CD14-positive monocyte (primary cell): ENCODE data around the gene PEMT. TPM values are rescaled to one million over a fixed set of nuclear protein-coding genes. Genes with fewer than 3 reads are reported as not detected.

Source experiments
- DNase-seq, 3 donors: peaks; one replicate each; pipeline ENCODE4 v3.0.0-alpha.2; 2011 to 2022
- H2AFZ ChIP-seq: 2 replicates; pipeline ENCODE4 v1.6.0; 2012; ENCODE audit warnings: mild to moderate bottlenecking, low read depth, low read length, inconsistent platforms; ENCODE audit not compliant: insufficient read depth, poor library complexity, severe bottlenecking
- H3K27ac ChIP-seq, 2 donors: 1 replicate in 1 of 2; 2 replicates in 1 of 2; pipeline ENCODE4 v1.5.1; 2012 to 2013; ENCODE audit warnings: low read length in 2 of 2, control low read depth in 1 of 2, inconsistent platforms in 1 of 2, low read depth in 1 of 2, mild to moderate bottlenecking in 1 of 2
- H3K27me3 ChIP-seq, 2 donors: one replicate each; pipeline versions ENCODE4 v1.6.0 to v1.6.1; 2011 to 2013; ENCODE audit warnings: low read length in 2 of 2; ENCODE audit not compliant: control insufficient read depth in 2 of 2, insufficient read depth in 2 of 2
- H3K36me3 ChIP-seq, 2 donors: replicated peaks in 1 of 2; 1 replicate in 1 of 2; 2 replicates in 1 of 2; pipeline versions ENCODE4 v1.5.1 to v1.6.1; 2012 to 2013; ENCODE audit warnings: low read length in 2 of 2, control low read depth in 1 of 2, inconsistent platforms in 1 of 2, mild to moderate bottlenecking in 1 of 2; ENCODE audit not compliant: insufficient read depth in 2 of 2, control insufficient read depth in 1 of 2
- H3K4me1 ChIP-seq, 2 donors: 1 replicate in 1 of 2; 2 replicates in 1 of 2; pipeline versions ENCODE4 v1.5.1 to v1.6.1; 2012 to 2013; ENCODE audit warnings: low read length in 2 of 2, control low read depth in 1 of 2, inconsistent platforms in 1 of 2, mild to moderate bottlenecking in 1 of 2, moderate library complexity in 1 of 2; ENCODE audit not compliant: insufficient read depth in 2 of 2, control insufficient read depth in 1 of 2
- H3K4me2 ChIP-seq: replicated peaks from 2 replicates; pipeline ENCODE3; 2012; ENCODE audit warnings: low read length, moderate library complexity, mild to moderate bottlenecking; ENCODE audit not compliant: poor library complexity, severe bottlenecking; ENCODE audit errors: extremely low read depth
- H3K4me3 ChIP-seq, 3 experiments: fragments of 200-600 bp in 1 of 3; sonication (generic) in 1 of 3; replicated peaks in 1 of 3; 1 replicate in 2 of 3; 2 replicates in 1 of 3; pipeline ENCODE4 v1.5.1; 2011 to 2013; ENCODE audit warnings: low read length in 3 of 3, mild to moderate bottlenecking in 3 of 3, control low read depth in 2 of 3, low read depth in 2 of 3, inconsistent platforms in 1 of 3, moderate library complexity in 1 of 3
- H3K79me2 ChIP-seq: 2 replicates; pipeline ENCODE4 v1.6.0; 2012; ENCODE audit warnings: mild to moderate bottlenecking, control low read depth, inconsistent platforms, low read length, moderate library complexity; ENCODE audit not compliant: insufficient read depth
- H3K9ac ChIP-seq: 2 replicates; pipeline ENCODE4 v1.6.0; 2017; ENCODE audit warnings: low read length, mild to moderate bottlenecking; ENCODE audit not compliant: insufficient read depth, poor library complexity, severe bottlenecking
- H3K9me3 ChIP-seq, 2 donors: replicated peaks in 1 of 2; 1 replicate in 1 of 2; 2 replicates in 1 of 2; pipeline versions ENCODE4 v1.5.1 to v1.6.1; 2012 to 2013; ENCODE audit warnings: low read length in 2 of 2, control low read depth in 1 of 2; ENCODE audit not compliant: control insufficient read depth in 1 of 2, insufficient read depth in 1 of 2
- H4K20me1 ChIP-seq: 2 replicates; pipeline ENCODE4 v1.6.0; 2012; ENCODE audit warnings: mild to moderate bottlenecking, low read length, control low read depth, moderate library complexity; ENCODE audit not compliant: insufficient read depth
- H3K27ac Mint-ChIP-seq, 7 donors: one replicate each; pipeline ENCODE4 v1.8.0; 2020; ENCODE audit warnings: mild to moderate bottlenecking in 7 of 7, mixed read lengths in 7 of 7, moderate library complexity in 6 of 7, inconsistent platforms in 2 of 7
- H3K27me3 Mint-ChIP-seq, 3 donors: one replicate each; pipeline ENCODE4 v1.8.0; 2021 to 2022; ENCODE audit warnings: low read depth in 3 of 3, mild to moderate bottlenecking in 3 of 3, mixed read lengths in 3 of 3, moderate library complexity in 3 of 3, inconsistent platforms in 1 of 3
- H3K36me3 Mint-ChIP-seq, 2 donors: one replicate each; pipeline ENCODE4 v1.8.0; 2020; ENCODE audit warnings: mixed read lengths in 2 of 2, inconsistent platforms in 1 of 2, mild to moderate bottlenecking in 1 of 2
- H3K4me1 Mint-ChIP-seq: one replicate; pipeline ENCODE4 v1.8.0; 2020; ENCODE audit warnings: mild to moderate bottlenecking, mixed read lengths
- H3K4me3 Mint-ChIP-seq, 2 donors: one replicate each; pipeline ENCODE4 v1.8.0; 2020; ENCODE audit warnings: mild to moderate bottlenecking in 2 of 2, mixed read lengths in 2 of 2, moderate library complexity in 1 of 2
- H3K9me3 Mint-ChIP-seq, 7 donors: one replicate each; pipeline ENCODE4 v1.8.0; 2020 to 2022; ENCODE audit warnings: mixed read lengths in 7 of 7, mild to moderate bottlenecking in 6 of 7, moderate library complexity in 6 of 7, inconsistent platforms in 2 of 7
- CTCF ChIP-seq: fragments of 200-600 bp; IDR thresholded peaks from one replicate; pipeline ENCODE4 v1.8.0; 2022; ENCODE audit warnings: antibody characterized with exemption, mild to moderate bottlenecking
- WGBS: methylation state at CpG from one replicate; pipeline ENCODE4 v1.1.5; 2013; ENCODE audit warnings: missing lambda C conversion rate; ENCODE audit not compliant: insufficient coverage; 5-methylcytosine and 5-hydroxymethylcytosine counted together
- intact Hi-C, 2 donors: fragments of 100-400 bp; cut with micrococcal nuclease; formaldehyde crosslinking; loops; one replicate each; pipeline versions ENCODE4 v1.15.0 to v1.15.1; 2023
- polyA plus RNA-seq, 3 donors: library from polyadenylated mRNA; depleted of rRNA in 1 of 3; unstranded in 2 of 3; stranded (reverse) in 1 of 3; fragments of 300-500 nt in 2 of 3; fragments of >200 nt in 1 of 3; fragmentation: Illumina TruSeq in 2 of 3; gene quantifications; 1 replicate in 2 of 3; 2 replicates in 1 of 3; pipeline ENCODE4 v1.2.3, GENCODE V29; 2012 to 2021

Gene PEMT
- polyA plus RNA-seq, 3 donors, result 26.7 to 41.0 (median 38.4) TPM

GRCh38 chr17:17516941-17517720 is 74.4 kb downstream of the PEMT start:
- intact Hi-C loops, result no loop called here
- Histone ChIP-seq H3K4me2 (no peak overlapping the region), H3K79me2 (no peaks in the 10 kb centered on the region), H3K36me3 (no peaks in the 10 kb centered on the region), H3K9me3 (no peaks in the 10 kb centered on the region), H3K9ac (no peak overlapping the region), H3K27me3 (no peaks in the 10 kb centered on the region), H3K27ac (no peak overlapping the region), H3K4me1 (no peaks in the 10 kb centered on the region), H3K4me3 (no peak overlapping the region), H4K20me1 (no peaks in the 10 kb centered on the region), H2AFZ (no peak overlapping the region)
- no peak for TF ChIP-seq CTCF
- no peak for DNase-seq
- H3K4me3 Mint-ChIP-seq, result no peak overlapping the region
- WGBS, result 96% methylated on average over 10 of the region's 14 CpGs
- no peaks in the 10 kb centered on the region for H3K4me1 Mint-ChIP-seq
- H3K36me3 Mint-ChIP-seq, result peaks cover 0 to 4% of the 10 kb centered on the region in 2 donors
- no peaks in the 10 kb centered on the region for H3K9me3 Mint-ChIP-seq
- peak overlapping the region in 1 of 7 donors; percentile 66 for H3K27ac Mint-ChIP-seq
- H3K27me3 Mint-ChIP-seq, result no peaks in the 10 kb centered on the region

- 92% methylated on average over 13 of the region's 21 CpGs for WGBS
- Histone ChIP-seq H3K4me1 (no peaks in the 10 kb centered on the region), H2AFZ (no peak overlapping the region), H3K27ac (no peak overlapping the region), H3K4me2 (no peak overlapping the region), H4K20me1 (no peaks in the 10 kb centered on the region), H3K27me3 (no peaks in the 10 kb centered on the region), H3K79me2 (no peaks in the 10 kb centered on the region), H3K9me3 (no peaks in the 10 kb centered on the region), H3K4me3 (no peak overlapping the region), H3K9ac (no peak overlapping the region), H3K36me3 (no peaks in the 10 kb centered on the region)
- H3K9me3 Mint-ChIP-seq, result no peaks in the 10 kb centered on the region
- no peak for TF ChIP-seq CTCF
- H3K27me3 Mint-ChIP-seq, result peaks cover 0 to 2% (median 0%) of the 10 kb centered on the region in 3 donors
- no peaks in the 10 kb centered on the region for H3K4me1 Mint-ChIP-seq
- intact Hi-C loops, result no loop called here
- H3K36me3 Mint-ChIP-seq, result peaks cover 0 to 4% of the 10 kb centered on the region in 2 donors
- no peak overlapping the region for H3K4me3 Mint-ChIP-seq
- no peak overlapping the region for H3K27ac Mint-ChIP-seq
- DNase-seq, result no peak
Measured at GRCh38 chr17:17515934-17516930, 75.3 kb downstream of the PEMT start.
